HepG2 (cell line): ENCODE data around the gene DNAJC1. TPM values are rescaled to one million over a fixed set of nuclear protein-coding genes. Genes with fewer than 3 reads are reported as not detected.

Experiments used
- CEBPG ChIP-seq: IDR thresholded peaks from 2 replicates; pipeline ENCODE4 v1.6.1; 2016
- ETV5 ChIP-seq: IDR thresholded peaks from 2 replicates; pipeline ENCODE4 v1.6.1; 2018; ENCODE audit warnings: missing biosample characterization, missing genetic modification reagents, inconsistent platforms, borderline replicate concordance
- NR2F1 ChIP-seq, 2 experiments: fragments of 450-650 bp in 1 of 2; formaldehyde crosslinking in 1 of 2; IDR thresholded peaks; 2 replicates each; pipeline versions ENCODE4 v1.5.0 to v1.6.1; 2016 to 2020; ENCODE audit warnings: mild to moderate bottlenecking in 1 of 2, missing compliant biosample characterization in 1 of 2, missing genetic modification reagents in 1 of 2, moderate library complexity in 1 of 2
- REPIN1 ChIP-seq: sonication (generic); formaldehyde crosslinking; IDR thresholded peaks from 2 replicates; pipeline ENCODE4 v1.8.0; 2022; ENCODE audit warnings: missing genetic modification reagents, low read depth, mild to moderate bottlenecking, borderline replicate concordance
- REXO4 ChIP-seq: sonication (generic); formaldehyde crosslinking; IDR thresholded peaks from 2 replicates; pipeline ENCODE4 v1.8.0; 2022; ENCODE audit warnings: missing genetic modification reagents, mild to moderate bottlenecking, borderline replicate concordance
- RFXANK ChIP-seq: IDR thresholded peaks from 2 replicates; pipeline ENCODE4 v1.6.1; 2016
- YEATS4 ChIP-seq: sonication (generic); formaldehyde crosslinking; IDR thresholded peaks from 2 replicates; pipeline ENCODE4 v1.4.0; 2020; ENCODE audit warnings: missing genetic modification reagents, borderline replicate concordance
- ZBTB3 ChIP-seq: sonication (generic); formaldehyde crosslinking; IDR thresholded peaks from 2 replicates; pipeline ENCODE4 v1.4.0; 2020; ENCODE audit warnings: low read depth, mild to moderate bottlenecking, moderate library complexity, missing genetic modification reagents, borderline replicate concordance
- ZFYVE20 ChIP-seq: sonication (generic); formaldehyde crosslinking; IDR thresholded peaks from 2 replicates; pipeline ENCODE4 v1.8.0; 2023; ENCODE audit warnings: low read depth, mild to moderate bottlenecking, moderate library complexity, missing genetic modification reagents, borderline replicate concordance
- ZNF138 ChIP-seq: sonication (generic); formaldehyde crosslinking; IDR thresholded peaks from 2 replicates; pipeline ENCODE4 v1.5.0; 2020; ENCODE audit warnings: mild to moderate bottlenecking, low read depth, missing genetic modification reagents
- ZNF180 ChIP-seq: sonication (generic); formaldehyde crosslinking; IDR thresholded peaks from 2 replicates; pipeline ENCODE4 v1.4.0; 2020; ENCODE audit warnings: low read depth, missing genetic modification reagents, borderline replicate concordance
- ZNF256 ChIP-seq: sonication (generic); formaldehyde crosslinking; conservative IDR thresholded peaks from 2 replicates; pipeline ENCODE4 v1.4.0; 2020; ENCODE audit warnings: missing genetic modification reagents
- ZNF350 ChIP-seq: sonication (generic); formaldehyde crosslinking; IDR thresholded peaks from 2 replicates; pipeline ENCODE4 v1.4.0; 2020; ENCODE audit warnings: mild to moderate bottlenecking, low read depth, missing genetic modification reagents, borderline replicate concordance
- ZNF446 ChIP-seq: sonication (generic); formaldehyde crosslinking; IDR thresholded peaks from 2 replicates; pipeline ENCODE4 v1.5.0; 2020; ENCODE audit warnings: mild to moderate bottlenecking, missing genetic modification reagents
- ZNF563 ChIP-seq: sonication (generic); formaldehyde crosslinking; IDR thresholded peaks from 2 replicates; pipeline ENCODE4 v1.8.0; 2022; ENCODE audit warnings: mild to moderate bottlenecking, moderate library complexity, missing genetic modification reagents
- ZNF7 ChIP-seq: IDR thresholded peaks from 2 replicates; pipeline ENCODE4 v1.6.1; 2016; ENCODE audit warnings: missing biosample characterization, missing genetic modification reagents
- ZNF704 ChIP-seq: sonication (generic); formaldehyde crosslinking; IDR thresholded peaks from 2 replicates; pipeline ENCODE4 v1.8.1; 2023; ENCODE audit warnings: mild to moderate bottlenecking, inconsistent platforms, moderate library complexity, missing genetic modification reagents, borderline replicate concordance
- ZNF83 ChIP-seq: sonication (generic); formaldehyde crosslinking; IDR thresholded peaks from 2 replicates; pipeline ENCODE4 v1.4.0; 2020; ENCODE audit warnings: missing genetic modification reagents, mild to moderate bottlenecking, borderline replicate concordance
- ZNF891 ChIP-seq: sonication (generic); formaldehyde crosslinking; IDR thresholded peaks from 2 replicates; pipeline ENCODE4 v1.5.0; 2020; ENCODE audit warnings: mild to moderate bottlenecking, missing genetic modification reagents
- polyA plus RNA-seq, 8 experiments: library from polyadenylated mRNA; depleted of rRNA in 3 of 8; stranded (reverse) in 7 of 8; unstranded in 1 of 8; fragments of >200 nt; fragmentation: Illumina TruSeq in 4 of 8; extraction: Trizol in 4 of 8; gene quantifications; 2 replicates each; pipeline versions ENCODE4 v1.2.1 to v1.2.3, GENCODE V29; 2011 to 2016; ENCODE audit warnings: low read depth in 4 of 8, missing spikeins in 1 of 8, mixed read lengths in 1 of 8; ENCODE audit not compliant: insufficient read depth in 1 of 8
- total RNA-seq, 5 experiments: library from RNA; depleted of rRNA; stranded (reverse); fragments of >200 nt; fragmentation: Illumina TruSeq; extraction: Trizol; gene quantifications; 2 replicates each; pipeline ENCODE4 v1.2.3, GENCODE V29; 2016; ENCODE audit warnings: low read depth in 1 of 5
- TF ChIP-seq, protein P1 (sequence below): sonication (generic); formaldehyde crosslinking; IDR thresholded peaks from 2 replicates; pipeline ENCODE4 v1.4.0; 2020; ENCODE audit warnings: mild to moderate bottlenecking, missing genetic modification reagents
- TF ChIP-seq, protein P2 (sequence below): IDR thresholded peaks from 2 replicates; pipeline ENCODE4 v1.6.1; 2016; ENCODE audit warnings: missing compliant biosample characterization, missing genetic modification reagents, borderline replicate concordance
- TF ChIP-seq, protein P3 (sequence below): conservative IDR thresholded peaks from 2 replicates; pipeline ENCODE4 v1.6.1; 2018; ENCODE audit warnings: missing genetic modification reagents

DNAJC1 gene
- total and polyA plus RNA-seq, 2 of the 13 experiments (the other 11 are each of a cell fraction or from before 2014, with no cell fraction given): 9.9 to 16.6 TPM

DNA sequence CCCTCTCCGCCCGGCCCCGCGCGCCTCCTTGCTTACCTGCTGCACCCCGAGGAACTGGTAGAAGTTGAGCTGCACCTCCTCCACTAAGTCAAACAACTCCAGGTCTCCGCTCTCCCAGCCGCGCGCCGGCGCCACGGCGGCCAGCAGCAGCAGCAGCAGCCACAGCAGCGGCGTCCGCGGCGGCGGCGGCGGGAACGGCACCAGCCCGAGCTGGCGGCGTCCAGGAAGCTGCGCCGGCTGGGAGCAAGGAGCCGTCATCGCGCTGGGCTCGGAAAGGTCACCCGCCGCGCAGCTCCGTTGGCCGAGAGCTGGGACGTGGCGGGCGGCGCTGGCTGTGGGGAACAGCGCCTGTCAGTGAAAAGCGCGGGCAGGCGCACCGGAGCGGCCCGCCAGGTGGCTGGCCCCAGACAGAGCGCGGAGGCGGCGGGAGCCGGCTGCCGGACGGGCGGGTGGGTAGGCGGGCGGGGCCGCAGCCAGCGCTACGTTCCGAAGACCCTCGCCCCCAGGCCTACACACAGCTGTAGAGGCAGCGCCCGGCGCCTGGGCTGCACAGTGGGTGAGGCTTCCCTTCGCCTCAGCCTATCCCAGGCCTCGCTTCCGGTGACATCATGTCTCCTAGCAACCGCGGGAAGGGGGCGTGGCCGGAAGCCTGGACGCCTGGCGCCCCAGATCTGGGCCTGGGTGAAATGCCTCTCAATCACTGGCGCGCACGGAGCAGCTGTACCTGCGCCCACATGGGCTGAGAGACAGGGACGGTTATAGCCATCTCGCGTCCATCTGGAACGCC is at the start of gene DNAJC1 (continued):
- TF ChIP-seq REPIN1 (CRISPR knock-in tag) (peak; percentile 57; the same call in 1 of the 2 replicates), ZNF180 (no peak), ZNF704 (CRISPR knock-in tag) (no peak), CEBPG (CRISPR knock-in tag) (peak; percentile 17; the same call in 1 of the 2 replicates), ZNF138 (CRISPR knock-in tag) (no peak), YEATS4 (0 out of 2 replicates have a peak, but pooled peaks have one; percentile 64), ZNF350 (no peak), ZNF891 (CRISPR knock-in tag) (no peak), ZNF563 (CRISPR knock-in tag) (peak; percentile 94), ZNF256 (no peak), NR2F1 (CRISPR knock-in tag; IDR thresholded peaks at IDR 0.05) (no peak), ZBTB3 (no peak), RFXANK (CRISPR knock-in tag) (peak; percentile 97), ETV5 (CRISPR knock-in tag) (peak; percentile 96), REXO4 (CRISPR knock-in tag) (no peak), ZNF83 (no peak), ZNF446 (peak; percentile 82; the same call in 1 of the 2 replicates), ZNF7 (CRISPR knock-in tag) (no peak), ZFYVE20 (CRISPR knock-in tag) (no peak; the same call in 1 of the 2 replicates)
- TF ChIP-seq, protein P1, sequence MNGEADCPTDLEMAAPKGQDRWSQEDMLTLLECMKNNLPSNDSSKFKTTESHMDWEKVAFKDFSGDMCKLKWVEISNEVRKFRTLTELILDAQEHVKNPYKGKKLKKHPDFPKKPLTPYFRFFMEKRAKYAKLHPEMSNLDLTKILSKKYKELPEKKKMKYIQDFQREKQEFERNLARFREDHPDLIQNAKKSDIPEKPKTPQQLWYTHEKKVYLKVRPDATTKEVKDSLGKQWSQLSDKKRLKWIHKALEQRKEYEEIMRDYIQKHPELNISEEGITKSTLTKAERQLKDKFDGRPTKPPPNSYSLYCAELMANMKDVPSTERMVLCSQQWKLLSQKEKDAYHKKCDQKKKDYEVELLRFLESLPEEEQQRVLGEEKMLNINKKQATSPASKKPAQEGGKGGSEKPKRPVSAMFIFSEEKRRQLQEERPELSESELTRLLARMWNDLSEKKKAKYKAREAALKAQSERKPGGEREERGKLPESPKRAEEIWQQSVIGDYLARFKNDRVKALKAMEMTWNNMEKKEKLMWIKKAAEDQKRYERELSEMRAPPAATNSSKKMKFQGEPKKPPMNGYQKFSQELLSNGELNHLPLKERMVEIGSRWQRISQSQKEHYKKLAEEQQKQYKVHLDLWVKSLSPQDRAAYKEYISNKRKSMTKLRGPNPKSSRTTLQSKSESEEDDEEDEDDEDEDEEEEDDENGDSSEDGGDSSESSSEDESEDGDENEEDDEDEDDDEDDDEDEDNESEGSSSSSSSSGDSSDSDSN (CRISPR knock-in tag): peak; percentile 98
- TF ChIP-seq, protein P2, sequence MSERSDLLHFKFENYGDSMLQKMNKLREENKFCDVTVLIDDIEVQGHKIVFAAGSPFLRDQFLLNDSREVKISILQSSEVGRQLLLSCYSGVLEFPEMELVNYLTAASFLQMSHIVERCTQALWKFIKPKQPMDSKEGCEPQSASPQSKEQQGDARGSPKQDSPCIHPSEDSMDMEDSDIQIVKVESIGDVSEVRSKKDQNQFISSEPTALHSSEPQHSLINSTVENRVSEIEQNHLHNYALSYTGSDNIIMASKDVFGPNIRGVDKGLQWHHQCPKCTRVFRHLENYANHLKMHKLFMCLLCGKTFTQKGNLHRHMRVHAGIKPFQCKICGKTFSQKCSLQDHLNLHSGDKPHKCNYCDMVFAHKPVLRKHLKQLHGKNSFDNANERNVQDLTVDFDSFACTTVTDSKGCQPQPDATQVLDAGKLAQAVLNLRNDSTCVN (CRISPR knock-in tag): no peak
- TF ChIP-seq, protein P3, sequence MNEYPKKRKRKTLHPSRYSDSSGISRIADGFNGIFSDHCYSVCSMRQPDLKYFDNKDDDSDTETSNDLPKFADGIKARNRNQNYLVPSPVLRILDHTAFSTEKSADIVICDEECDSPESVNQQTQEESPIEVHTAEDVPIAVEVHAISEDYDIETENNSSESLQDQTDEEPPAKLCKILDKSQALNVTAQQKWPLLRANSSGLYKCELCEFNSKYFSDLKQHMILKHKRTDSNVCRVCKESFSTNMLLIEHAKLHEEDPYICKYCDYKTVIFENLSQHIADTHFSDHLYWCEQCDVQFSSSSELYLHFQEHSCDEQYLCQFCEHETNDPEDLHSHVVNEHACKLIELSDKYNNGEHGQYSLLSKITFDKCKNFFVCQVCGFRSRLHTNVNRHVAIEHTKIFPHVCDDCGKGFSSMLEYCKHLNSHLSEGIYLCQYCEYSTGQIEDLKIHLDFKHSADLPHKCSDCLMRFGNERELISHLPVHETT (CRISPR knock-in tag): no peak
